ENCODE data around the gene PLAU. TPM values are rescaled to one million over a fixed set of nuclear protein-coding genes. Genes with fewer than 3 reads are reported as not detected.
"Not testable (repeated sequence)": the region's sequence is repeated elsewhere in the genome, so short reads cannot be mapped to it uniquely, and the experiment has no call there.

PLAU gene
- total and polyA plus RNA-seq, 2 of the 13 experiments (the other 11 are each of a cell fraction or from before 2014, with no cell fraction given), result 0.45 to 11.2 TPM

- TF ChIP-seq, protein P1, sequence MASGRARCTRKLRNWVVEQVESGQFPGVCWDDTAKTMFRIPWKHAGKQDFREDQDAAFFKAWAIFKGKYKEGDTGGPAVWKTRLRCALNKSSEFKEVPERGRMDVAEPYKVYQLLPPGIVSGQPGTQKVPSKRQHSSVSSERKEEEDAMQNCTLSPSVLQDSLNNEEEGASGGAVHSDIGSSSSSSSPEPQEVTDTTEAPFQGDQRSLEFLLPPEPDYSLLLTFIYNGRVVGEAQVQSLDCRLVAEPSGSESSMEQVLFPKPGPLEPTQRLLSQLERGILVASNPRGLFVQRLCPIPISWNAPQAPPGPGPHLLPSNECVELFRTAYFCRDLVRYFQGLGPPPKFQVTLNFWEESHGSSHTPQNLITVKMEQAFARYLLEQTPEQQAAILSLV (CRISPR knock-in tag; IDR thresholded peaks at IDR 0.05; ENCODE audit: borderline replicate concordance), result no peak
- TF ChIP-seq SUZ12 (IDR thresholded peaks at IDR 0.05; ENCODE audit: low read depth, low read length) (no peak), RORA (CRISPR knock-in tag; IDR thresholded peaks at IDR 0.05) (no peak), SETDB1 (CRISPR knock-in tag; IDR thresholded peaks at IDR 0.05; ENCODE audit: borderline replicate concordance) (no peak), ZNF292 (CRISPR knock-in tag; IDR thresholded peaks at IDR 0.05; ENCODE audit: borderline replicate concordance, low read depth) (no peak), ZNF775 (CRISPR knock-in tag; IDR thresholded peaks at IDR 0.05; ENCODE audit: borderline replicate concordance) (no peak), XRCC5 (optimal IDR thresholded peaks at IDR 0.05; ENCODE audit: low read length) (no peak), SCMH1 (CRISPR knock-in tag; IDR thresholded peaks at IDR 0.05; ENCODE audit: borderline replicate concordance) (no peak)
Observed at GRCh38 chr10:73962386-73962785, 51.5 kb downstream of the PLAU start (continued).

GRCh38 chr10:73963533-73963932 lies 52.6 kb downstream of the PLAU start:
- H3K4me2 ChIP-seq (ENCODE audit: low read depth, low read length); H2AFZ ChIP-seq (ENCODE audit: low read length); DNase-seq (ENCODE audit: low spot score); intact Hi-C loops (cut with micrococcal nuclease; ENCODE audit: unreplicated experiment); H3K4me3 ChIP-seq (replicated peaks in 1 of 3; ENCODE audit: insufficient read depth in 1 of 3, low read depth in 2 of 3, low read length in 3 of 3); POLR2A ChIA-PET; H3K79me2 ChIP-seq (ENCODE audit: insufficient read depth, low read length); H3K9me3 ChIP-seq (ENCODE audit: low read length); FAIRE-seq; H3K27ac ChIP-seq (ENCODE audit: extremely low read length, insufficient read depth, low read length); H3K9ac ChIP-seq (ENCODE audit: insufficient read depth, low read depth, low read length); in situ Hi-C loops (cut with HindIII; ENCODE audit: extremely low pct_ligation_motif_present, low pct_unique_long_range_greater_than_20kb); CTCF ChIA-PET (ENCODE audit: low intra/inter-chr PET ratio, low total read pairs); H3K36me3 ChIP-seq (replicated peaks in 1 of 2; ENCODE audit: control insufficient read depth in 1 of 2, insufficient read depth in 2 of 2, low read length in 2 of 2); BruUV-seq (replicated peaks); H3K27me3 ChIP-seq (ENCODE audit: control insufficient read depth in 1 of 2, insufficient read depth in 2 of 2, low read length in 2 of 2); ATAC-seq; H4K20me1 ChIP-seq (ENCODE audit: insufficient read depth, low read length): not testable (repeated sequence)
- 82% methylated on average over 12 of the region's 12 CpGs for WGBS (ENCODE audit: low lambda C conversion rate)
- peaks cover 34% of the 10 kb centered on the region for H3K4me1 ChIP-seq (ENCODE audit: insufficient read depth, low read length)
